ENCODE measurements around the gene L2HGDH. TPM values are rescaled to one million over a fixed set of nuclear protein-coding genes. Genes with fewer than 3 reads are reported as not detected.
A peak's percentile ranks its signal among the peaks of the same experiment; 100 is the strongest.

The L2HGDH gene
- total RNA-seq, 1 experiment from 2014 or later: 24.0 TPM

DNA sequence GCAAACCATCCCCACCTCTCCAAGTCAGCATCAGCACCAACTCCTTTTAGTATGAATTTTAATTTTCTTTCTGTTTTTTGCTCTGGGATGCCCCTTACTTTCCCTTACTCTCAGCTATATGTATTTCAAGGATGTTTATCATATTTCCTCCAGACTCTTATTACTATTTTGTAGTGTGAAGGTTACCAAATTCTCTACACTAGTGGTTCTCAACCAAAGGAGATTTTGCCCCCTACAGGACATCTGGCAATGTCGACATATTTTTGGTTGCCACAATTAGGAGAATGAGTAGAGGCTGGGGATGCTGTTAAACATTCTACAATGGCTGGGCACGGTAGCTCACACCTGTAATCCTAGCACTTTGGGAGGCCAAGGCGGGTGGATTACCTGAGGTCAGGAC, 51.5 kb downstream of the L2HGDH start:
- ChIA-PET CTCF (interaction anchor here (0.6 to 1.0 kb wide), 2 partner anchors 12 to 144 kb away, joined by 3 read pairs; partner anchors contain the start of gene VCPKMT), POLR2A (no interaction called here)
- Mint-ChIP-seq H3K27me3 (ENCODE audit: low read depth) (no peaks in the 10 kb centered on the region), H3K36me3 (peaks cover 7% of the 10 kb centered on the region), H3K4me1 (no peaks in the 10 kb centered on the region), H3K9me3 (no peaks in the 10 kb centered on the region), H3K4me3 (no peak overlapping the region), H3K27ac (no peak overlapping the region)
- no peak for TF ChIP-seq IRF2 (CRISPR knock-in tag; IDR thresholded peaks at IDR 0.05; ENCODE audit: borderline replicate concordance, low read depth)
- TF ChIP-seq, protein P1, sequence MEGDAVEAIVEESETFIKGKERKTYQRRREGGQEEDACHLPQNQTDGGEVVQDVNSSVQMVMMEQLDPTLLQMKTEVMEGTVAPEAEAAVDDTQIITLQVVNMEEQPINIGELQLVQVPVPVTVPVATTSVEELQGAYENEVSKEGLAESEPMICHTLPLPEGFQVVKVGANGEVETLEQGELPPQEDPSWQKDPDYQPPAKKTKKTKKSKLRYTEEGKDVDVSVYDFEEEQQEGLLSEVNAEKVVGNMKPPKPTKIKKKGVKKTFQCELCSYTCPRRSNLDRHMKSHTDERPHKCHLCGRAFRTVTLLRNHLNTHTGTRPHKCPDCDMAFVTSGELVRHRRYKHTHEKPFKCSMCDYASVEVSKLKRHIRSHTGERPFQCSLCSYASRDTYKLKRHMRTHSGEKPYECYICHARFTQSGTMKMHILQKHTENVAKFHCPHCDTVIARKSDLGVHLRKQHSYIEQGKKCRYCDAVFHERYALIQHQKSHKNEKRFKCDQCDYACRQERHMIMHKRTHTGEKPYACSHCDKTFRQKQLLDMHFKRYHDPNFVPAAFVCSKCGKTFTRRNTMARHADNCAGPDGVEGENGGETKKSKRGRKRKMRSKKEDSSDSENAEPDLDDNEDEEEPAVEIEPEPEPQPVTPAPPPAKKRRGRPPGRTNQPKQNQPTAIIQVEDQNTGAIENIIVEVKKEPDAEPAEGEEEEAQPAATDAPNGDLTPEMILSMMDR (IDR thresholded peaks at IDR 0.05): 0 out of 2 replicates have a peak, but pooled peaks have one; percentile 30
- ATAC-seq (peak; percentile 61), DNase-seq (ENCODE audit: low spot score) (no peak)

DNA sequence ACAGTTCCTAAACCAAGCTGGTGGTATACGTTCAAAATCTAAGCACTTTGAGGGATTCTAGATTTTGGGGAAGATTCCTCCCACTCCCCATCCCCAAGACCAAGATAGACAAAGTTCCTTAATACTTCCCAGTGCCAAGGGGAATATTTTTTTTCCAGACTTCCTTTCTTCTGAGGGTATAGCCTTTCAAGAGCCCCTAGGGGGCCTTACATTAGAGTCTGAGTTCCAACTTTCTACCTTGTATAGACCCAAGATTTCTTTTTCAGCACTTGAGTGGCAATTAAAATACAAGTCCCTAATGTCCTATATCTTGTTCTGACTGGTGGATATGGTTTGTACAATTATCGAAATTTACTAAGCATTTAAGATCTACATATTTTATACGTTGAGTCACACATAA, 52.0 kb downstream of the L2HGDH start:
- Mint-ChIP-seq H3K9me3 (no peaks in the 10 kb centered on the region), H3K4me3 (no peak overlapping the region), H3K27me3 (ENCODE audit: low read depth) (no peaks in the 10 kb centered on the region), H3K4me1 (no peaks in the 10 kb centered on the region), H3K36me3 (peaks cover 7% of the 10 kb centered on the region), H3K27ac (0 out of 2 replicates have a peak overlapping the region, but pooled peaks have one; percentile 49)
- DNase-seq (ENCODE audit: low spot score) (no peak), ATAC-seq (peak; percentile 60; the same call in 1 of the 2 replicates)
- TF ChIP-seq, protein P2, sequence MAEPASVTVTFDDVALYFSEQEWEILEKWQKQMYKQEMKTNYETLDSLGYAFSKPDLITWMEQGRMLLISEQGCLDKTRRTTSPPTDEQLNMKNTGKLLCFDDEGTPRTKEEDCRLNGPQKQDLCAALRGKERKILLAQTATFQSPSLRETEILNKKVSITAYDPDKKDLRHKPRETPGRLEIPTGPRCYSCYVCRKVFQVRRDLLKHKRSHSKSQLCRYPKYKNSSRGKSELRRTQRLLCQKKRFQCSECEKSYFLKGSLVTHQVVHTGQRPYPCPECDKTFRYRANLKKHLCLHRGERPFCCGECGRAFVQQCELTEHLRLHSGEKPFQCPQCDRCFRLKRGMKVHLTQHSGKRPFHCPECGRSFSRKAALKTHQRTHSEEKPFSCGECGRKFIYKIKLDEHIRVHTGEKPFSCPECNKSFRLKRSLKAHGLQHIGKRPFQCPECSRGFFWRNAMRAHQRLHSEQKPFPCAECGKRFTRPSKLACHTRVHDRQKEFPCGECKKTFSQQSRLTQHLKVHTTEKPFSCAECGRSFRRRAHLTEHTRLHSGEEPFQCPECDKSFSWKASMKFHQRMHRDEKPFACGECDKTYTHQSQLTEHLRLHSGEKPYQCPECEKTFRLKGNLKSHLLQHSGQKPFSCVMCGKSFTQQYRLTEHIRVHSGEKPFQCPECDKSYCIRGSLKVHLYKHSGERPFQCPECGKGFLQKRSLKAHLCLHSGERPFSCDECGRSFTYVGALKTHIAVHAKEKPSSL (CRISPR knock-in tag; conservative IDR thresholded peaks at IDR 0.05): no peak
- TF ChIP-seq ZNF396 (CRISPR knock-in tag; IDR thresholded peaks at IDR 0.05; ENCODE audit: borderline replicate concordance): no peak
- no peak for TF ChIP-seq SMAD4 (CRISPR knock-in tag; IDR thresholded peaks at IDR 0.05)
- TF ChIP-seq, protein P3, sequence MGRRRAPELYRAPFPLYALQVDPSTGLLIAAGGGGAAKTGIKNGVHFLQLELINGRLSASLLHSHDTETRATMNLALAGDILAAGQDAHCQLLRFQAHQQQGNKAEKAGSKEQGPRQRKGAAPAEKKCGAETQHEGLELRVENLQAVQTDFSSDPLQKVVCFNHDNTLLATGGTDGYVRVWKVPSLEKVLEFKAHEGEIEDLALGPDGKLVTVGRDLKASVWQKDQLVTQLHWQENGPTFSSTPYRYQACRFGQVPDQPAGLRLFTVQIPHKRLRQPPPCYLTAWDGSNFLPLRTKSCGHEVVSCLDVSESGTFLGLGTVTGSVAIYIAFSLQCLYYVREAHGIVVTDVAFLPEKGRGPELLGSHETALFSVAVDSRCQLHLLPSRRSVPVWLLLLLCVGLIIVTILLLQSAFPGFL (CRISPR knock-in tag; IDR thresholded peaks at IDR 0.05; ENCODE audit: borderline replicate concordance): no peak
- TF ChIP-seq, protein P4, sequence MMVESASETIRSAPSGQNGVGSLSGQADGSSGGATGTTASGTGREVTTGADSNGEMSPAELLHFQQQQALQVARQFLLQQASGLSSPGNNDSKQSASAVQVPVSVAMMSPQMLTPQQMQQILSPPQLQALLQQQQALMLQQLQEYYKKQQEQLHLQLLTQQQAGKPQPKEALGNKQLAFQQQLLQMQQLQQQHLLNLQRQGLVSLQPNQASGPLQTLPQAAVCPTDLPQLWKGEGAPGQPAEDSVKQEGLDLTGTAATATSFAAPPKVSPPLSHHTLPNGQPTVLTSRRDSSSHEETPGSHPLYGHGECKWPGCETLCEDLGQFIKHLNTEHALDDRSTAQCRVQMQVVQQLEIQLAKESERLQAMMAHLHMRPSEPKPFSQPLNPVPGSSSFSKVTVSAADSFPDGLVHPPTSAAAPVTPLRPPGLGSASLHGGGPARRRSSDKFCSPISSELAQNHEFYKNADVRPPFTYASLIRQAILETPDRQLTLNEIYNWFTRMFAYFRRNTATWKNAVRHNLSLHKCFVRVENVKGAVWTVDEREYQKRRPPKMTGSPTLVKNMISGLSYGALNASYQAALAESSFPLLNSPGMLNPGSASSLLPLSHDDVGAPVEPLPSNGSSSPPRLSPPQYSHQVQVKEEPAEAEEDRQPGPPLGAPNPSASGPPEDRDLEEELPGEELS (CRISPR knock-in tag; IDR thresholded peaks at IDR 0.05): no peak
- TF ChIP-seq ZNF219 (CRISPR knock-in tag; IDR thresholded peaks at IDR 0.05; ENCODE audit: borderline replicate concordance): no peak
- TF ChIP-seq, protein P5, sequence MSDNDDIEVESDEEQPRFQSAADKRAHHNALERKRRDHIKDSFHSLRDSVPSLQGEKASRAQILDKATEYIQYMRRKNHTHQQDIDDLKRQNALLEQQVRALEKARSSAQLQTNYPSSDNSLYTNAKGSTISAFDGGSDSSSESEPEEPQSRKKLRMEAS (CRISPR knock-in tag; IDR thresholded peaks at IDR 0.05): no peak
- no peak for TF ChIP-seq SP1 (CRISPR knock-in tag; conservative IDR thresholded peaks at IDR 0.05)
- TF ChIP-seq, protein P6, sequence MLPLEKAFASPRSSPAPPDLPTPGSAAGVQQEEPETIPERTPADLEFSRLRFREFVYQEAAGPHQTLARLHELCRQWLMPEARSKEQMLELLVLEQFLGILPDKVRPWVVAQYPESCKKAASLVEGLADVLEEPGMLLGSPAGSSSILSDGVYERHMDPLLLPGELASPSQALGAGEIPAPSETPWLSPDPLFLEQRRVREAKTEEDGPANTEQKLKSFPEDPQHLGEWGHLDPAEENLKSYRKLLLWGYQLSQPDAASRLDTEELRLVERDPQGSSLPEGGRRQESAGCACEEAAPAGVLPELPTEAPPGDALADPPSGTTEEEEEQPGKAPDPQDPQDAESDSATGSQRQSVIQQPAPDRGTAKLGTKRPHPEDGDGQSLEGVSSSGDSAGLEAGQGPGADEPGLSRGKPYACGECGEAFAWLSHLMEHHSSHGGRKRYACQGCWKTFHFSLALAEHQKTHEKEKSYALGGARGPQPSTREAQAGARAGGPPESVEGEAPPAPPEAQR (CRISPR knock-in tag; IDR thresholded peaks at IDR 0.05): no peak
- no peak for TF ChIP-seq IRF2 (CRISPR knock-in tag; IDR thresholded peaks at IDR 0.05; ENCODE audit: borderline replicate concordance, low read depth)
- TF ChIP-seq, protein P7, sequence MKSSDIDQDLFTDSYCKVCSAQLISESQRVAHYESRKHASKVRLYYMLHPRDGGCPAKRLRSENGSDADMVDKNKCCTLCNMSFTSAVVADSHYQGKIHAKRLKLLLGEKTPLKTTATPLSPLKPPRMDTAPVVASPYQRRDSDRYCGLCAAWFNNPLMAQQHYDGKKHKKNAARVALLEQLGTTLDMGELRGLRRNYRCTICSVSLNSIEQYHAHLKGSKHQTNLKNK (CRISPR knock-in tag; IDR thresholded peaks at IDR 0.05): no peak
- TF ChIP-seq, protein P8, sequence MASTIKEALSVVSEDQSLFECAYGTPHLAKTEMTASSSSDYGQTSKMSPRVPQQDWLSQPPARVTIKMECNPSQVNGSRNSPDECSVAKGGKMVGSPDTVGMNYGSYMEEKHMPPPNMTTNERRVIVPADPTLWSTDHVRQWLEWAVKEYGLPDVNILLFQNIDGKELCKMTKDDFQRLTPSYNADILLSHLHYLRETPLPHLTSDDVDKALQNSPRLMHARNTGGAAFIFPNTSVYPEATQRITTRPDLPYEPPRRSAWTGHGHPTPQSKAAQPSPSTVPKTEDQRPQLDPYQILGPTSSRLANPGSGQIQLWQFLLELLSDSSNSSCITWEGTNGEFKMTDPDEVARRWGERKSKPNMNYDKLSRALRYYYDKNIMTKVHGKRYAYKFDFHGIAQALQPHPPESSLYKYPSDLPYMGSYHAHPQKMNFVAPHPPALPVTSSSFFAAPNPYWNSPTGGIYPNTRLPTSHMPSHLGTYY (CRISPR knock-in tag; IDR thresholded peaks at IDR 0.05): no peak
- no peak for TF ChIP-seq RELA (CRISPR knock-in tag; IDR thresholded peaks at IDR 0.05; ENCODE audit: borderline replicate concordance)
- TF ChIP-seq, protein P9, sequence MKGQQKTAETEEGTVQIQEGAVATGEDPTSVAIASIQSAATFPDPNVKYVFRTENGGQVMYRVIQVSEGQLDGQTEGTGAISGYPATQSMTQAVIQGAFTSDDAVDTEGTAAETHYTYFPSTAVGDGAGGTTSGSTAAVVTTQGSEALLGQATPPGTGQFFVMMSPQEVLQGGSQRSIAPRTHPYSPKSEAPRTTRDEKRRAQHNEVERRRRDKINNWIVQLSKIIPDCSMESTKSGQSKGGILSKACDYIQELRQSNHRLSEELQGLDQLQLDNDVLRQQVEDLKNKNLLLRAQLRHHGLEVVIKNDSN (CRISPR knock-in tag; IDR thresholded peaks at IDR 0.05): no peak
- TF ChIP-seq, protein P1 (IDR thresholded peaks at IDR 0.05): no peak
- no peak for TF ChIP-seq HMGA2 (CRISPR knock-in tag; IDR thresholded peaks at IDR 0.05)
- no peak for TF ChIP-seq NR3C1 (CRISPR knock-in tag; conservative IDR thresholded peaks at IDR 0.05; ENCODE audit: low read depth)
- ChIA-PET CTCF (no interaction called here), POLR2A (no interaction called here)

Data from WTC11 (cell line).